Keratinocyte (primary cell): Measurements from ENCODE around the gene HOXB5. TPM values are rescaled to one million over a fixed set of nuclear protein-coding genes. Genes with fewer than 3 reads are reported as not detected.

ENCODE experiments used
- DNase-seq: peaks from one replicate; pipeline ENCODE4 v3.0.0-alpha.2; 2011; ENCODE audit warnings: low read depth, missing footprints, low spot score
- FAIRE-seq: peaks from 2 replicates; lab custom pipeline; 2011; peaks lifted over from hg19 to GRCh38; lab: Jason Lieb, UNC
- H2AFZ ChIP-seq: 2 replicates; pipeline ENCODE4 v1.6.0; 2012; ENCODE audit warnings: low read length, control low read depth, inconsistent platforms; ENCODE audit not compliant: control insufficient read depth
- H3K27ac ChIP-seq: 2 replicates; pipeline ENCODE4 v1.5.1; 2011; ENCODE audit warnings: low read length; ENCODE audit not compliant: control insufficient read depth, insufficient read depth
- H3K27me3 ChIP-seq: 3 replicates; pipeline ENCODE4 v1.6.0; 2011; ENCODE audit warnings: low read length; ENCODE audit not compliant: control insufficient read depth, insufficient read depth; ENCODE audit errors: extremely low read depth
- H3K36me3 ChIP-seq, 2 experiments: 2 replicates in 1 of 2; 3 replicates in 1 of 2; pipeline ENCODE4 v1.5.1; 2011; ENCODE audit warnings: low read length in 2 of 2, mild to moderate bottlenecking in 1 of 2; ENCODE audit not compliant: control insufficient read depth in 2 of 2, insufficient read depth in 2 of 2; ENCODE audit errors: extremely low read depth in 1 of 2
- H3K4me1 ChIP-seq: 3 replicates; pipeline ENCODE4 v1.5.1; 2011; ENCODE audit warnings: low read length; ENCODE audit not compliant: control insufficient read depth, insufficient read depth; ENCODE audit errors: extremely low read depth
- H3K4me2 ChIP-seq: 3 replicates; pipeline ENCODE4 v1.6.0; 2011; ENCODE audit warnings: low read depth, low read length; ENCODE audit not compliant: control insufficient read depth, insufficient read depth; ENCODE audit errors: extremely low read depth
- H3K4me3 ChIP-seq, 3 experiments: fragments of 200-600 bp in 1 of 3; sonication (generic) in 1 of 3; 2 replicates in 2 of 3; 3 replicates in 1 of 3; pipeline ENCODE4 v1.5.1; 2011 to 2016; ENCODE audit warnings: low read length in 3 of 3, mild to moderate bottlenecking in 3 of 3, control low read depth in 2 of 3, inconsistent platforms in 1 of 3, low read depth in 1 of 3, mixed read lengths in 1 of 3, mixed run types in 1 of 3, moderate library complexity in 1 of 3; ENCODE audit not compliant: control insufficient read depth in 2 of 3, insufficient read depth in 2 of 3; ENCODE audit errors: extremely low read depth in 1 of 3
- H3K79me2 ChIP-seq: 2 replicates; pipeline ENCODE4 v1.6.0; 2012; ENCODE audit warnings: low read length; ENCODE audit not compliant: control insufficient read depth, insufficient read depth
- H3K9ac ChIP-seq: 3 replicates; pipeline ENCODE4 v1.6.0; 2011; ENCODE audit warnings: low read length; ENCODE audit not compliant: control insufficient read depth, insufficient read depth; ENCODE audit errors: extremely low read depth
- H3K9me1 ChIP-seq: 3 replicates; pipeline ENCODE4 v1.6.0; 2011; ENCODE audit warnings: low read length; ENCODE audit not compliant: control insufficient read depth, insufficient read depth; ENCODE audit errors: extremely low read depth
- H3K9me3 ChIP-seq: 2 replicates; pipeline ENCODE4 v1.5.1; 2012; ENCODE audit warnings: low read depth, low read length; ENCODE audit not compliant: control insufficient read depth
- H4K20me1 ChIP-seq: 3 replicates; pipeline ENCODE4 v1.6.0; 2011; ENCODE audit warnings: low read length; ENCODE audit not compliant: control insufficient read depth, insufficient read depth; ENCODE audit errors: extremely low read depth
- EZH2 ChIP-seq: IDR thresholded peaks from one replicate; pipeline ENCODE4 v1.6.1; 2012; ENCODE audit warnings: inconsistent platforms, mild to moderate bottlenecking, low read length, moderate library complexity
- dilution Hi-C: fragments of 300-500 bp; cut with MboI; formaldehyde crosslinking; loops from one replicate; pipeline ENCODE4 v1.7.0; 2020; ENCODE audit warnings: low sequenced_read_pairs; ENCODE audit not compliant: extremely low pct_ligation_motif_present
- polyA plus RNA-seq, 5 experiments: library from polyadenylated mRNA; depleted of rRNA in 3 of 5; stranded (reverse) in 3 of 5; stranded (forward) in 1 of 5; unstranded in 1 of 5; fragments of >200 nt; gene quantifications; 1 replicate in 1 of 5; 2 replicates in 3 of 5; 3 replicates in 1 of 5; pipeline versions ENCODE4 v1.2.1 to v1.2.3, GENCODE V29; 2011 to 2012; ENCODE audit warnings: missing spikeins in 2 of 5, low read depth in 1 of 5, low replicate concordance in 1 of 5
- TF ChIP-seq, protein P1 (sequence below), 3 experiments: IDR thresholded peaks in 1 of 3; conservative IDR thresholded peaks in 1 of 3; optimal IDR thresholded peaks in 1 of 3; 2 replicates in 2 of 3; 3 replicates in 1 of 3; pipeline versions ENCODE3 to v1.5.1; 2011; ENCODE audit warnings: low read length in 3 of 3, mild to moderate bottlenecking in 3 of 3, moderate library complexity in 2 of 3, control low read depth in 1 of 3, inconsistent platforms in 1 of 3; ENCODE audit not compliant: insufficient read depth in 2 of 3; ENCODE audit errors: extremely low read depth in 1 of 3

Gene HOXB5
- polyA plus RNA-seq, 1 donor (not counting 4 experiments of a cell fraction or from before 2014, with no cell fraction given) = not detected

GRCh38 chr17:48574505-48575065 lies 19.0 kb downstream of the HOXB5 start:
- no peak overlapping the region for H3K27ac ChIP-seq
- H3K4me1 ChIP-seq = peaks cover 25% of the 10 kb centered on the region
- no peak for FAIRE-seq
- no peak overlapping the region for H2AFZ ChIP-seq
- H3K9me1 ChIP-seq = no peaks in the 10 kb centered on the region
- H3K9me3 ChIP-seq = no peaks in the 10 kb centered on the region
- H3K36me3 ChIP-seq = peaks cover 0 to 2% of the 10 kb centered on the region in 2 experiments
- no peak overlapping the region for H3K9ac ChIP-seq
- TF ChIP-seq, protein P1, sequence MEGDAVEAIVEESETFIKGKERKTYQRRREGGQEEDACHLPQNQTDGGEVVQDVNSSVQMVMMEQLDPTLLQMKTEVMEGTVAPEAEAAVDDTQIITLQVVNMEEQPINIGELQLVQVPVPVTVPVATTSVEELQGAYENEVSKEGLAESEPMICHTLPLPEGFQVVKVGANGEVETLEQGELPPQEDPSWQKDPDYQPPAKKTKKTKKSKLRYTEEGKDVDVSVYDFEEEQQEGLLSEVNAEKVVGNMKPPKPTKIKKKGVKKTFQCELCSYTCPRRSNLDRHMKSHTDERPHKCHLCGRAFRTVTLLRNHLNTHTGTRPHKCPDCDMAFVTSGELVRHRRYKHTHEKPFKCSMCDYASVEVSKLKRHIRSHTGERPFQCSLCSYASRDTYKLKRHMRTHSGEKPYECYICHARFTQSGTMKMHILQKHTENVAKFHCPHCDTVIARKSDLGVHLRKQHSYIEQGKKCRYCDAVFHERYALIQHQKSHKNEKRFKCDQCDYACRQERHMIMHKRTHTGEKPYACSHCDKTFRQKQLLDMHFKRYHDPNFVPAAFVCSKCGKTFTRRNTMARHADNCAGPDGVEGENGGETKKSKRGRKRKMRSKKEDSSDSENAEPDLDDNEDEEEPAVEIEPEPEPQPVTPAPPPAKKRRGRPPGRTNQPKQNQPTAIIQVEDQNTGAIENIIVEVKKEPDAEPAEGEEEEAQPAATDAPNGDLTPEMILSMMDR (optimal IDR thresholded peaks at IDR 0.05 in 1 of 3, IDR thresholded peaks at IDR 0.05 in 1 of 3, conservative IDR thresholded peaks at IDR 0.05 in 1 of 3; ENCODE audit: extremely low read depth in 1 of 3, insufficient read depth in 2 of 3, low read length in 3 of 3) = no peak
- no peak for TF ChIP-seq EZH2
- H3K27me3 ChIP-seq = peaks cover 87% of the 10 kb centered on the region
- dilution Hi-C loops = no loop called here
- DNase-seq = no peak
- H4K20me1 ChIP-seq = no peaks in the 10 kb centered on the region
- no peak overlapping the region for H3K4me3 ChIP-seq
- H3K4me2 ChIP-seq = no peak overlapping the region
- H3K79me2 ChIP-seq = no peaks in the 10 kb centered on the region

GRCh38 chr17:48571826-48572417 lies 21.7 kb downstream of the HOXB5 start:
- Histone ChIP-seq H3K9me1 (no peaks in the 10 kb centered on the region), H3K79me2 (no peaks in the 10 kb centered on the region), H3K4me2 (no peak overlapping the region), H3K27ac (no peak overlapping the region), H4K20me1 (no peaks in the 10 kb centered on the region), H3K36me3 (peaks cover 0 to 2% of the 10 kb centered on the region in 2 experiments), H2AFZ (no peak overlapping the region), H3K9ac (no peak overlapping the region), H3K9me3 (no peaks in the 10 kb centered on the region), H3K4me1 (peaks cover 18% of the 10 kb centered on the region), H3K4me3 (no peak overlapping the region), H3K27me3 (peaks cover 78% of the 10 kb centered on the region)
- no peak for FAIRE-seq
- TF ChIP-seq, protein P1 (optimal IDR thresholded peaks at IDR 0.05 in 1 of 3, IDR thresholded peaks at IDR 0.05 in 1 of 3, conservative IDR thresholded peaks at IDR 0.05 in 1 of 3; ENCODE audit: extremely low read depth in 1 of 3, insufficient read depth in 2 of 3, low read length in 3 of 3) = no peak
- TF ChIP-seq EZH2 = no peak
- dilution Hi-C loops = no loop called here
- no peak for DNase-seq
